Activated T-cell treated with anti-CD3 and anti-CD28 coated beads, Interleukin-2, amount 50 U/mL, for 72 hours (primary cell): Measurements from ENCODE around the gene AP2A1. TPM values are rescaled to one million over a fixed set of nuclear protein-coding genes. Genes with fewer than 3 reads are reported as not detected.

Experiments used
- ATAC-seq, 2 donors: fragments of 150-1000 bp; cut with Tn5 transposase; replicated peaks in 1 of 2; 2 replicates each; pipeline ENCODE4 v1.10.0; 2021; ENCODE audit warnings: moderate library complexity in 2 of 2, mild to moderate bottlenecking in 1 of 2
- DNase-seq, 2 donors: peaks; one replicate each; pipeline ENCODE4 v3.0.0; 2021 to 2022; ENCODE audit warnings: mixed read lengths in 1 of 2
- H3K27ac Mint-ChIP-seq: one replicate; pipeline ENCODE4 v1.8.0; 2022; ENCODE audit warnings: mild to moderate bottlenecking, moderate library complexity, mixed read lengths
- H3K27me3 Mint-ChIP-seq: one replicate; pipeline ENCODE4 v1.8.0; 2022; ENCODE audit warnings: low read depth, mixed read lengths
- H3K36me3 Mint-ChIP-seq, 2 donors: one replicate each; pipeline ENCODE4 v1.8.0; 2022; ENCODE audit warnings: mixed read lengths in 2 of 2, mild to moderate bottlenecking in 1 of 2; ENCODE audit not compliant: insufficient read depth in 2 of 2
- H3K4me1 Mint-ChIP-seq: one replicate; pipeline ENCODE4 v1.8.0; 2022; ENCODE audit warnings: low read depth, mixed read lengths
- H3K4me3 Mint-ChIP-seq, 2 donors: one replicate each; pipeline ENCODE4 v1.8.0; 2022; ENCODE audit warnings: mild to moderate bottlenecking in 2 of 2, mixed read lengths in 2 of 2, moderate library complexity in 2 of 2
- H3K9me3 Mint-ChIP-seq, 2 donors: one replicate each; pipeline ENCODE4 v1.8.0; 2022; ENCODE audit warnings: mixed read lengths in 2 of 2
- total RNA-seq, 2 donors: library from RNA; stranded (reverse); gene quantifications; one replicate each; pipeline ENCODE4 v1.2.3, GENCODE V29; 2022

The AP2A1 gene
- total RNA-seq, 2 donors from 2014 or later = 74.5 to 75.8 TPM

- no peaks in the 10 kb centered on the region for H3K27me3 Mint-ChIP-seq
- peaks cover 38% of the 10 kb centered on the region for H3K4me1 Mint-ChIP-seq
- peaks cover 0 to 6% of the 10 kb centered on the region in 2 donors for H3K36me3 Mint-ChIP-seq
- DNase-seq = no peak
- no peak overlapping the region for H3K27ac Mint-ChIP-seq
- no peaks in the 10 kb centered on the region for H3K9me3 Mint-ChIP-seq
- H3K4me3 Mint-ChIP-seq = no peak overlapping the region
- no peak for ATAC-seq
Observed at GRCh38 chr19:49770529-49770928, 3.7 kb downstream of the AP2A1 start.

- no peak for DNase-seq
- H3K36me3 Mint-ChIP-seq = peaks cover 0 to 6% of the 10 kb centered on the region in 2 donors
- no peak overlapping the region for H3K4me3 Mint-ChIP-seq
- no peak overlapping the region for H3K27ac Mint-ChIP-seq
- H3K27me3 Mint-ChIP-seq = no peaks in the 10 kb centered on the region
- no peaks in the 10 kb centered on the region for H3K9me3 Mint-ChIP-seq
- peaks cover 30% of the 10 kb centered on the region for H3K4me1 Mint-ChIP-seq
- ATAC-seq = no peak
Observed at GRCh38 chr19:49771674-49772139, 4.9 kb downstream of the AP2A1 start.

- Mint-ChIP-seq H3K9me3 (no peaks in the 10 kb centered on the region), H3K27ac (no peak overlapping the region), H3K4me1 (peaks cover 21% of the 10 kb centered on the region), H3K27me3 (no peaks in the 10 kb centered on the region), H3K36me3 (peaks cover 0 to 6% of the 10 kb centered on the region in 2 donors), H3K4me3 (no peak overlapping the region)
- ATAC-seq (no peak), DNase-seq (no peak)
Observed at GRCh38 chr19:49772850-49773432, 6.1 kb downstream of the AP2A1 start.

GRCh38 chr19:49773663-49774350, 7.0 kb downstream of the AP2A1 start:
- DNase-seq (no peak), ATAC-seq (no peak)
- H3K4me3 Mint-ChIP-seq = no peak overlapping the region
- no peak overlapping the region for H3K27ac Mint-ChIP-seq
- H3K36me3 Mint-ChIP-seq = peaks cover 0 to 6% of the 10 kb centered on the region in 2 donors
- no peaks in the 10 kb centered on the region for H3K27me3 Mint-ChIP-seq
- no peaks in the 10 kb centered on the region for H3K9me3 Mint-ChIP-seq
- H3K4me1 Mint-ChIP-seq = peaks cover 13% of the 10 kb centered on the region

GRCh38 chr19:49774969-49775368, 8.2 kb downstream of the AP2A1 start:
- Mint-ChIP-seq H3K4me1 (peaks cover 7% of the 10 kb centered on the region), H3K27ac (no peak overlapping the region), H3K27me3 (no peaks in the 10 kb centered on the region), H3K9me3 (no peaks in the 10 kb centered on the region), H3K4me3 (no peak overlapping the region), H3K36me3 (peaks cover 0 to 6% of the 10 kb centered on the region in 2 donors)
- ATAC-seq (no peak), DNase-seq (no peak)

GRCh38 chr19:49775742-49776370, 9.1 kb downstream of the AP2A1 start:
- H3K36me3 Mint-ChIP-seq = peaks cover 0 to 6% of the 10 kb centered on the region in 2 donors
- ATAC-seq (no peak), DNase-seq (no peak)
- H3K27me3 Mint-ChIP-seq = no peaks in the 10 kb centered on the region
- no peaks in the 10 kb centered on the region for H3K9me3 Mint-ChIP-seq
- H3K4me1 Mint-ChIP-seq = peaks cover 16% of the 10 kb centered on the region
- no peak overlapping the region for H3K4me3 Mint-ChIP-seq
- no peak overlapping the region for H3K27ac Mint-ChIP-seq

GRCh38 chr19:49776371-49776764, 9.6 kb downstream of the AP2A1 start:
- Mint-ChIP-seq H3K27ac (peak overlapping the region; percentile 15), H3K4me1 (peaks cover 20% of the 10 kb centered on the region), H3K9me3 (no peaks in the 10 kb centered on the region), H3K4me3 (no peak overlapping the region), H3K36me3 (peaks cover 0 to 6% of the 10 kb centered on the region in 2 donors), H3K27me3 (no peaks in the 10 kb centered on the region)
- DNase-seq = no peak
- ATAC-seq = no peak

- Mint-ChIP-seq H3K4me3 (no peak overlapping the region), H3K27me3 (no peaks in the 10 kb centered on the region), H3K27ac (peak overlapping the region; percentile 42), H3K9me3 (no peaks in the 10 kb centered on the region), H3K4me1 (peaks cover 16% of the 10 kb centered on the region), H3K36me3 (peaks cover 3 to 10% of the 10 kb centered on the region in 2 donors)
- DNase-seq (no peak), ATAC-seq (no peak)
Observed at GRCh38 chr19:49779731-49780555, 13.1 kb downstream of the AP2A1 start.

- H3K4me1 Mint-ChIP-seq = peaks cover 16% of the 10 kb centered on the region
- H3K36me3 Mint-ChIP-seq = peaks cover 7 to 13% of the 10 kb centered on the region in 2 donors
- no peaks in the 10 kb centered on the region for H3K27me3 Mint-ChIP-seq
- no peaks in the 10 kb centered on the region for H3K9me3 Mint-ChIP-seq
- ATAC-seq = no peak
- no peak overlapping the region for H3K4me3 Mint-ChIP-seq
- DNase-seq = no peak
- peak overlapping the region; percentile 42 for H3K27ac Mint-ChIP-seq
Observed at GRCh38 chr19:49780861-49781260, 14.1 kb downstream of the AP2A1 start.

- Mint-ChIP-seq H3K27ac (no peak overlapping the region), H3K9me3 (no peaks in the 10 kb centered on the region), H3K4me3 (no peak overlapping the region), H3K36me3 (peaks cover 7 to 13% of the 10 kb centered on the region in 2 donors), H3K4me1 (peaks cover 19% of the 10 kb centered on the region), H3K27me3 (no peaks in the 10 kb centered on the region)
- ATAC-seq = no peak
- no peak for DNase-seq
Observed at GRCh38 chr19:49781394-49781793, 14.6 kb downstream of the AP2A1 start.

- Mint-ChIP-seq H3K27ac (no peak overlapping the region), H3K4me3 (no peak overlapping the region), H3K27me3 (no peaks in the 10 kb centered on the region), H3K9me3 (no peaks in the 10 kb centered on the region), H3K36me3 (peaks cover 7 to 13% of the 10 kb centered on the region in 2 donors), H3K4me1 (peaks cover 24% of the 10 kb centered on the region)
- no peak for ATAC-seq
- no peak for DNase-seq
Observed at GRCh38 chr19:49782515-49782914, 15.7 kb downstream of the AP2A1 start.

GRCh38 chr19:49786376-49786820, 19.6 kb downstream of the AP2A1 start:
- Mint-ChIP-seq H3K4me3 (no peak overlapping the region), H3K4me1 (peaks cover 8% of the 10 kb centered on the region), H3K27ac (no peak overlapping the region), H3K27me3 (no peaks in the 10 kb centered on the region), H3K9me3 (no peaks in the 10 kb centered on the region), H3K36me3 (peaks cover 9 to 16% of the 10 kb centered on the region in 2 donors)
- DNase-seq (no peak), ATAC-seq (no peak)

- no peak overlapping the region for H3K4me3 Mint-ChIP-seq
- ATAC-seq (no peak), DNase-seq (no peak)
- H3K27ac Mint-ChIP-seq = no peak overlapping the region
- no peaks in the 10 kb centered on the region for H3K9me3 Mint-ChIP-seq
- peaks cover 8% of the 10 kb centered on the region for H3K4me1 Mint-ChIP-seq
- H3K36me3 Mint-ChIP-seq = peaks cover 9 to 15% of the 10 kb centered on the region in 2 donors
- no peaks in the 10 kb centered on the region for H3K27me3 Mint-ChIP-seq
Observed at GRCh38 chr19:49787746-49788145, 20.9 kb downstream of the AP2A1 start.
